Endothelial cell of umbilical vein (primary cell): ENCODE measurements around the gene OST4.

Experiments used
- CTCF ChIP-seq, 2 donors: IDR thresholded peaks; 1 replicate in 1 of 2; 2 replicates in 1 of 2; pipeline ENCODE4 v1.5.1; 2011; ENCODE audit warnings: low read length in 2 of 2, mild to moderate bottlenecking in 2 of 2, moderate library complexity in 2 of 2, control low read depth in 1 of 2, inconsistent platforms in 1 of 2, low read depth in 1 of 2; ENCODE audit not compliant: insufficient read depth in 1 of 2; ENCODE audit errors: extremely low read depth in 1 of 2
- EZH2 ChIP-seq: IDR thresholded peaks from 2 replicates; pipeline ENCODE4 v1.6.1; 2012; ENCODE audit warnings: borderline replicate concordance, low read depth, mild to moderate bottlenecking, moderate library complexity, low read length, inconsistent platforms; ENCODE audit not compliant: severe bottlenecking
- JUN ChIP-seq: IDR thresholded peaks from 2 replicates; pipeline ENCODE4 v1.6.1; 2011; ENCODE audit warnings: borderline replicate concordance, low read depth; ENCODE audit not compliant: insufficient read length, insufficient read depth
- MAX ChIP-seq: IDR thresholded peaks from 2 replicates; pipeline ENCODE4 v1.6.1; 2011; ENCODE audit not compliant: insufficient read depth, insufficient read length
- MYC ChIP-seq: IDR thresholded peaks from one replicate; pipeline ENCODE4 v1.6.1; 2011; ENCODE audit warnings: mild to moderate bottlenecking, low read depth, low read length
- POLR2A ChIP-seq: IDR thresholded peaks from 2 replicates; pipeline ENCODE4 v1.6.1; 2012; ENCODE audit warnings: low read depth, mild to moderate bottlenecking, control low read depth, low read length
- POLR2AphosphoS5 ChIP-seq: IDR thresholded peaks from 2 replicates; pipeline ENCODE4 v1.6.1; 2012; ENCODE audit warnings: low read depth, mild to moderate bottlenecking, control low read depth, low read length, moderate library complexity; ENCODE audit not compliant: insufficient read depth

GRCh38 chr2:27079233-27080139, 8.0 kb upstream of the OST4 start:
- TF ChIP-seq POLR2A (no peak), CTCF (IDR thresholded peaks at IDR 0.05; ENCODE audit: extremely low read depth in 1 of 2, insufficient read depth in 1 of 2, low read depth in 1 of 2, low read length in 2 of 2) (no peak), MAX (no peak), POLR2AphosphoS5 (no peak), EZH2 (no peak), JUN (no peak), MYC (no peak)
